ENCODE measurements around the gene ERBB3.

Gene ERBB3

DNA sequence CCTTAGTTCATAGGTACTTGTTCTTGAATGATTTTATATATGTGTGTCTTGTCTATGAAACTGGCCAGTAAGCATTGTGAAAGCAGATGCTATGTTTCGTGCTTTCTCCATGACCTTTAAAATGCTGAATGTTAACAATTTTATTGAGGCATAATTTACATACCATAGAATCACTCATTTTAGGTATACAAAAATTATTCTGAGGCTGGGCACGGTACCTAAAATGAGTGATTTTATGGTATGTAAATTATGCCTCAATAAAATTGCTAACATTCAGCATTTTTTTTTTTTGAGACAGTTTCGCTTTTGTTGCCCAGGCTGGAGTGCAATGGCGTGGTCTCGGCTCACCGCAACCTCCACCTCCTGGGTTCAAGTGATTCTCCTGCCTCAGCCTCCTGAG lies 54.9 kb downstream of the ERBB3 start:
- DNase-seq (ENCODE audit: low read depth) = no peak

- no peak for DNase-seq (ENCODE audit: low read depth)
Observed at GRCh38 chr12:56137853-56138571, 58.0 kb downstream of the ERBB3 start.

- no peak for DNase-seq (ENCODE audit: low read depth)
Observed at GRCh38 chr12:56141946-56142784, 62.2 kb downstream of the ERBB3 start.

- peak; percentile 38 for DNase-seq (ENCODE audit: low read depth)
Observed at GRCh38 chr12:56143217-56143616, 63.3 kb downstream of the ERBB3 start.

DNA sequence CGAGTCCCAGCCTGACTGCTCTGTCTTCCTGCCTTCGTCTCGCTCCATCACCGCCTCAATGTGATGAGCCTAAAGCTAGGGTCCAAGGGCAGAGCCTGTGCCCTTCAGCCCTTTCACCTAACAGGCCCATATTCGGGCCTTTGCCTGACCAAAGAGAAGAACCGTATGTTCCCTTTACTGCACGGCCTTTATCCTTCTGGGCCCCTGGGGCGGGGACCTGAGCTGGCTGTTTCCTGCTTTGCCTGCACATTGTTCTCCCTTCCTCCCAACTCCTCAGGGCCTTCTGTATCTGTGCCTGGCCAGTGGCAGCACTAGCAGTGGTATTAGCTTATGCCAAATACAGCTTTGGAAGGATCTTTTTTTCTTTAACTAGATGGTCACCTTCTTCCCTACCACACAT lies 63.9 kb downstream of the ERBB3 start:
- no peak for DNase-seq (ENCODE audit: low read depth)

DNA sequence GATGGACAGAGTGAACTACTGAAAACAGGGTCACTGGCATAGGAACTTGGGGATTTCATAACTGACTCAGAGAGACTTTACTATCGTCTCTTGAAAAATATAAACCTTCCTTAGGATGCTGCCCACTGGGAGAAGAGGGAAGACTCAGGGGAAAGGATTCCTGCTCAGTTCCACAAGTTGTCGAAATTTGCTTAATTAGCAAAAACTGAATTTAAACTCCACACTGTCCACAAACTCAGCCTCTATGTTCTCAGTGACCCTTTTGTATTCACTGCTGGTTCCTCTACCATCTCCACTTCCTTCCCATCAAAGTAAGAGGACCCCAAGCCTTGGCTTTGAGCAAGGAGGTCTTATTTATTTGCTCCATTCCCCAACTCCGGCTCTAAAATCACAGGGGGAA lies 65.3 kb downstream of the ERBB3 start:
- no peak for DNase-seq (ENCODE audit: low read depth)

- DNase-seq (ENCODE audit: low read depth) = no peak
Observed at GRCh38 chr12:56146492-56147460, 66.8 kb downstream of the ERBB3 start.

- peak; percentile 60 for DNase-seq (ENCODE audit: low read depth)
Observed at GRCh38 chr12:56150563-56150962, 70.6 kb downstream of the ERBB3 start.

DNA sequence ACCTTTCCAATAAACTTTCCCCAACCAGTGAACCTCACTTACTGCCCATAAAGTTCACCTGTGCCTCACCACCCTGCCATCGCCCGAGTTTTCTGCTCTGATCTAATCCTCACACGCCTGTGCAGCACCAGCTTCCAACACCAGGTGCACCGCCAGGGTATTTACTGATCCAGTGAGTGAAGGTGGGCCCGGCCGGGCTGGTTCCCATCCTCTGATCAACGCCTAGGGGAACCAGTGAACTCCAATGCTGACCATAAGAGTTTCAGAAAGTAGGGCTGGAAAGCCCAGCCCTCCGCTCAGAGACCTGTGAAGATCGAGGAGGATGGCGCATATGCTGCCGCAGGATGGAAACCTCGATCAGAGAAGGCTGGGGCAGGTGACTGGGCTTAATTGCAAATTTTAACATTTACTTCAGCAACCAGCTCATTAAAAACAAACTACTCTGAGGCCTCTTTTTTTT lies 71.7 kb downstream of the ERBB3 start:
- peak; percentile 70 for DNase-seq (ENCODE audit: low read depth)

GRCh38 chr12:56152132-56152755 lies 72.3 kb downstream of the ERBB3 start, which contains the start of gene MYL6B:
Gene MYL6B (plus strand): TSS chr12:56152587. CDS start chr12:56153919, 1,332 bp downstream.
- peak; percentile 97 for DNase-seq (ENCODE audit: low read depth)
